ENCODE results near the gene NFATC1. TPM values are rescaled to one million over a fixed set of nuclear protein-coding genes. Genes with fewer than 3 reads are reported as not detected.

NFATC1 gene
- total RNA-seq, 1 donor from 2014 or later, result 7.1 TPM

DNA sequence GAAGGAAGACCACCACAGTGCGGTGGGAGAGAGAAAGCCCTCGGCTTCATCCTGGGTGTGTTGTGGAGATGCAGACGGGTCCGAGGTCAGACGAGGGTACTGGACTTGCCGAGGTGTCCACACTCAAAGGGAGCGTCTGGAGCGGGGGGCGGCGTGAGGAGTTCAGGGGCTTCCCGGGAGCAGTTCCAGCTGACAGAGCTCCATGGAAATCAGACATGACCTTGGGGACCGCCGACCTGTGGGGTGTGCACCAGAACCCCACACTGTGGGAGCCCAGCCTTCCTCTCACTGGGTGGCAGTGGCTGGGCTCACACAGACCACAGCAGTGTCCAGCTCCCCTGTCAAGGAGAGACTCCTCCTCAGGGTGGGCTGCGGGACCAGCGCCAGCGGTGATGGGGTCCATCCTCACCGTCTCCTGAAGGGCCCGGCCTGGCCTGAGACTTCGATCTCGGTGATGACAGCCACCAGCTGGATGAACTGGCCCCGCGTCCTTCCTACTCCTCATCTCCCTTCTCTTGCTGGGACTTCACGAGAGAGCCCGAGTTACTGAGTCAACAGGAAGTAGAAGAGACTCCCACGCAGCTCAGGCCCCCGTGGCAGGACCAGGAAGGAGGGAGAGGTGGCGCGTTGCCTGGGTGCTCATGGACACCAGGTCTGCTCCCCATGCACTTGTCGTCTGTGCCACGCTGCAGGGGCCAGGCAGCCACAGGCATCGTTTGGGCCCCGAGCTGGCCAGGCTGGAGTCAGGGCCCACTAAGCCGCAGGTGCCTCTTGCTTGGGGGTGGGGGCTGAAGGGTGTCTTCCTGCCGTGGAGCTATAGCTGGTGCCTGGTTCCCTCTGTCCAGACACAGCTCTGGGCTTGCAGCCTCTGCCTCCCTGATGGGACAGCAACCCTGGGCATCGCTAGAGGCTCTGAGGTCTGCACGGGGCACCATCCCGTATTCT, 182.0 kb downstream of the NFATC1 start:
- H3K4me1 Mint-ChIP-seq (ENCODE audit: low read depth), result peaks cover 29% of the 10 kb centered on the region
- peaks cover 8% of the 10 kb centered on the region for H3K9me3 Mint-ChIP-seq (ENCODE audit: low read depth)
- H3K27ac Mint-ChIP-seq (ENCODE audit: unreplicated experiment), result no peak overlapping the region
- no peaks in the 10 kb centered on the region for H3K27me3 Mint-ChIP-seq (ENCODE audit: low read depth)
- no peak overlapping the region for H3K4me3 Mint-ChIP-seq (ENCODE audit: unreplicated experiment)
- no peak for TF ChIP-seq CTCF (IDR thresholded peaks at IDR 0.05)
- peak; percentile 82 for DNase-seq (ENCODE audit: low spot score)
- peaks cover 2% of the 10 kb centered on the region for H3K36me3 Mint-ChIP-seq (ENCODE audit: low read depth)

- no peaks in the 10 kb centered on the region for H3K27me3 Mint-ChIP-seq (ENCODE audit: low read depth)
- H3K36me3 Mint-ChIP-seq (ENCODE audit: low read depth), result no peaks in the 10 kb centered on the region
- DNase-seq (ENCODE audit: low spot score), result peak; percentile 90
- peaks cover 29% of the 10 kb centered on the region for H3K4me1 Mint-ChIP-seq (ENCODE audit: low read depth)
- H3K9me3 Mint-ChIP-seq (ENCODE audit: low read depth), result no peaks in the 10 kb centered on the region
- TF ChIP-seq CTCF (IDR thresholded peaks at IDR 0.05), result no peak
- H3K27ac Mint-ChIP-seq (ENCODE audit: unreplicated experiment), result no peak overlapping the region
- H3K4me3 Mint-ChIP-seq (ENCODE audit: unreplicated experiment), result no peak overlapping the region
These were observed 182.9 kb downstream of the NFATC1 start for GRCh38 chr18:79578396-79579260.

All from chondrocyte (in vitro differentiated cells).